ENCODE results near the gene ISCA1. TPM values are rescaled to one million over a fixed set of nuclear protein-coding genes. Genes with fewer than 3 reads are reported as not detected.

Gene ISCA1
- polyA plus RNA-seq, 1 donor from 2014 or later: 141 TPM

DNA sequence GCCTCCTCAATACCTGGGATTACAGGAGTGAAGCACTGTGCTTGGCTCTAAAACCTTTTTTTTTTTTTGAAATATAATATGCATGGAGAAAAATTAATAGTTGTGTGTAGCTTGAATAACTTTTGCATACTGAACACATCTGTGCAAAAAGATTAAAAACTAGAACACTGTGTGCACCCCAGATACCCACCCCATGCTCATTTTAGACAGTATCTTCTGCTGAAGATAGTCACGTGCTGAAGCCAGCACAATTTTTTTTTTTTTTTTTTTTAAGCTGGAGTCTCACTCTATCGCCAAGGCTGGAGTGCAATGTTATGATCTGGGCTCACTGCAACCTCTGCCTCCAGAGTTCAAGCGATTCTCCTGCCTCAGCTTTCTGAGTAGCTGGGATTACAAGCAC, 62.7 kb downstream of the ISCA1 start:
- no peak overlapping the region for H3K4me2 ChIP-seq (ENCODE audit: low read length)
- no peaks in the 10 kb centered on the region for H3K9me2 ChIP-seq (ENCODE audit: insufficient read depth, low read length)
- TF ChIP-seq TAF1 (IDR thresholded peaks at IDR 0.05; ENCODE audit: low read depth) (no peak), MXI1 (conservative IDR thresholded peaks at IDR 0.05; ENCODE audit: poor library complexity, severe bottlenecking) (no peak), POLR2AphosphoS5 (IDR thresholded peaks at IDR 0.05) (no peak), EZH2 (IDR thresholded peaks at IDR 0.05; ENCODE audit: borderline replicate concordance, insufficient read depth, low read length, poor library complexity, severe bottlenecking) (no peak), SMC3 (conservative IDR thresholded peaks at IDR 0.05; ENCODE audit: poor library complexity) (no peak), RAD21 (conservative IDR thresholded peaks at IDR 0.05) (no peak), EP300 (conservative IDR thresholded peaks at IDR 0.05; ENCODE audit: poor library complexity, severe bottlenecking) (no peak)
- TF ChIP-seq, protein P1, sequence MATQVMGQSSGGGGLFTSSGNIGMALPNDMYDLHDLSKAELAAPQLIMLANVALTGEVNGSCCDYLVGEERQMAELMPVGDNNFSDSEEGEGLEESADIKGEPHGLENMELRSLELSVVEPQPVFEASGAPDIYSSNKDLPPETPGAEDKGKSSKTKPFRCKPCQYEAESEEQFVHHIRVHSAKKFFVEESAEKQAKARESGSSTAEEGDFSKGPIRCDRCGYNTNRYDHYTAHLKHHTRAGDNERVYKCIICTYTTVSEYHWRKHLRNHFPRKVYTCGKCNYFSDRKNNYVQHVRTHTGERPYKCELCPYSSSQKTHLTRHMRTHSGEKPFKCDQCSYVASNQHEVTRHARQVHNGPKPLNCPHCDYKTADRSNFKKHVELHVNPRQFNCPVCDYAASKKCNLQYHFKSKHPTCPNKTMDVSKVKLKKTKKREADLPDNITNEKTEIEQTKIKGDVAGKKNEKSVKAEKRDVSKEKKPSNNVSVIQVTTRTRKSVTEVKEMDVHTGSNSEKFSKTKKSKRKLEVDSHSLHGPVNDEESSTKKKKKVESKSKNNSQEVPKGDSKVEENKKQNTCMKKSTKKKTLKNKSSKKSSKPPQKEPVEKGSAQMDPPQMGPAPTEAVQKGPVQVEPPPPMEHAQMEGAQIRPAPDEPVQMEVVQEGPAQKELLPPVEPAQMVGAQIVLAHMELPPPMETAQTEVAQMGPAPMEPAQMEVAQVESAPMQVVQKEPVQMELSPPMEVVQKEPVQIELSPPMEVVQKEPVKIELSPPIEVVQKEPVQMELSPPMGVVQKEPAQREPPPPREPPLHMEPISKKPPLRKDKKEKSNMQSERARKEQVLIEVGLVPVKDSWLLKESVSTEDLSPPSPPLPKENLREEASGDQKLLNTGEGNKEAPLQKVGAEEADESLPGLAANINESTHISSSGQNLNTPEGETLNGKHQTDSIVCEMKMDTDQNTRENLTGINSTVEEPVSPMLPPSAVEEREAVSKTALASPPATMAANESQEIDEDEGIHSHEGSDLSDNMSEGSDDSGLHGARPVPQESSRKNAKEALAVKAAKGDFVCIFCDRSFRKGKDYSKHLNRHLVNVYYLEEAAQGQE (IDR thresholded peaks at IDR 0.05; ENCODE audit: borderline replicate concordance): no peak
- TF ChIP-seq, protein P2, sequence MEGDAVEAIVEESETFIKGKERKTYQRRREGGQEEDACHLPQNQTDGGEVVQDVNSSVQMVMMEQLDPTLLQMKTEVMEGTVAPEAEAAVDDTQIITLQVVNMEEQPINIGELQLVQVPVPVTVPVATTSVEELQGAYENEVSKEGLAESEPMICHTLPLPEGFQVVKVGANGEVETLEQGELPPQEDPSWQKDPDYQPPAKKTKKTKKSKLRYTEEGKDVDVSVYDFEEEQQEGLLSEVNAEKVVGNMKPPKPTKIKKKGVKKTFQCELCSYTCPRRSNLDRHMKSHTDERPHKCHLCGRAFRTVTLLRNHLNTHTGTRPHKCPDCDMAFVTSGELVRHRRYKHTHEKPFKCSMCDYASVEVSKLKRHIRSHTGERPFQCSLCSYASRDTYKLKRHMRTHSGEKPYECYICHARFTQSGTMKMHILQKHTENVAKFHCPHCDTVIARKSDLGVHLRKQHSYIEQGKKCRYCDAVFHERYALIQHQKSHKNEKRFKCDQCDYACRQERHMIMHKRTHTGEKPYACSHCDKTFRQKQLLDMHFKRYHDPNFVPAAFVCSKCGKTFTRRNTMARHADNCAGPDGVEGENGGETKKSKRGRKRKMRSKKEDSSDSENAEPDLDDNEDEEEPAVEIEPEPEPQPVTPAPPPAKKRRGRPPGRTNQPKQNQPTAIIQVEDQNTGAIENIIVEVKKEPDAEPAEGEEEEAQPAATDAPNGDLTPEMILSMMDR (IDR thresholded peaks at IDR 0.05; ENCODE audit: poor library complexity, severe bottlenecking): no peak

DNA sequence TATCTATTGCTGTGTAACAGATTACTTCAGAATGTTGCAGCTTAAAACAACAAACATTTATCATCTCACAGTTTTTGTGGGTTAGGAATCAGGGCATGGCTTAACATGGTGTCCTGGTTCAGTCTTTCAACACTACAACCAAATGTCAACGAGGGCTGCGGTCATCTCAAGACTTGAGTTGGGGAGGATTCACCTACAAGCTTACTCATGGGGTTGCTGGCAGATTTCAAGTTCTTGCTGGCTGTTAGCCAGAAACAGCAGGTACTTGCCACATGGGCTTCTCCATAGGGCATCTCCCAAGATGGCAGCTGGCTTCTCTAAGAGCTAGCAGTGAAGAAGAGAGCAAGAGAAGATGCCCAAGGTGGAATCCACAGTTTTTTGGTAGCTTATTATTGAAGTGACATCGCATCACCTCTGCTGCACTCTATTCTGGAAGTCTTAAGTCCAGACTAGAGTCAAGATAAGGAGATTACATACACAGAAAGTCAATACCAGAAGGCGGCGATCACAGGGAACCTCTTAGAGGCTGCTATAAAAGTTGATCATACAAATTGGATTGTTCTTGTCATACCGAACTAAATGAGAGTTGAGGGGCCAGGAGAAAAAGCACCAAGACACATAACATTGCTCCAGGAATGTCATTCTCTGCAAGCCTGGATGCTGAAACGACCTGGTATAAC, 65.1 kb downstream of the ISCA1 start:
- H2AFZ ChIP-seq (ENCODE audit: low read depth, low read length): no peak overlapping the region
- H3K9me3 ChIP-seq (ENCODE audit: low read length): no peaks in the 10 kb centered on the region
- H3K79me2 ChIP-seq (replicated peaks; ENCODE audit: insufficient read depth, low read length): no peaks in the 10 kb centered on the region
- no peak overlapping the region for H3K9ac ChIP-seq (ENCODE audit: low read length)
- H3F3A ChIP-seq (ENCODE audit: insufficient read depth, low read length, poor library complexity, severe bottlenecking): no peaks in the 10 kb centered on the region
- no peak overlapping the region for H3K4me3 ChIP-seq (ENCODE audit: low read length)
- no peak overlapping the region for H3K4me2 ChIP-seq (ENCODE audit: low read length)
- H3K9me2 ChIP-seq (ENCODE audit: insufficient read depth, low read length): no peaks in the 10 kb centered on the region
- no peak overlapping the region for H3K27ac ChIP-seq (ENCODE audit: low read length)
- no peak for TF ChIP-seq MXI1 (conservative IDR thresholded peaks at IDR 0.05; ENCODE audit: poor library complexity, severe bottlenecking)
- TF ChIP-seq RAD21 (conservative IDR thresholded peaks at IDR 0.05): no peak
- TF ChIP-seq, protein P1 (IDR thresholded peaks at IDR 0.05; ENCODE audit: borderline replicate concordance): no peak
- TF ChIP-seq SMC3 (conservative IDR thresholded peaks at IDR 0.05; ENCODE audit: poor library complexity): no peak
- no peak for TF ChIP-seq POLR2AphosphoS5 (IDR thresholded peaks at IDR 0.05)
- TF ChIP-seq, protein P2 (IDR thresholded peaks at IDR 0.05; ENCODE audit: poor library complexity, severe bottlenecking): no peak
- no peak for TF ChIP-seq EP300 (conservative IDR thresholded peaks at IDR 0.05; ENCODE audit: poor library complexity, severe bottlenecking)
- TF ChIP-seq EZH2 (IDR thresholded peaks at IDR 0.05; ENCODE audit: borderline replicate concordance, insufficient read depth, low read length, poor library complexity, severe bottlenecking): no peak
- TF ChIP-seq TAF1 (IDR thresholded peaks at IDR 0.05; ENCODE audit: low read depth): no peak
- no peaks in the 10 kb centered on the region for H3K36me3 ChIP-seq (ENCODE audit: insufficient read depth, low read length)
- no peaks in the 10 kb centered on the region for H3K27me3 ChIP-seq (ENCODE audit: insufficient read depth, low read depth, low read length)
- no peaks in the 10 kb centered on the region for H4K20me1 ChIP-seq (ENCODE audit: insufficient read depth)

More for the DNA sequence above, 62.7 kb downstream of the ISCA1 start:
- no peaks in the 10 kb centered on the region for H3K79me2 ChIP-seq (replicated peaks; ENCODE audit: insufficient read depth, low read length)
- H3K36me3 ChIP-seq (ENCODE audit: insufficient read depth, low read length): no peaks in the 10 kb centered on the region
- no peaks in the 10 kb centered on the region for H3K27me3 ChIP-seq (ENCODE audit: insufficient read depth, low read depth, low read length)
- H2AFZ ChIP-seq (ENCODE audit: low read depth, low read length): no peak overlapping the region
- H3F3A ChIP-seq (ENCODE audit: insufficient read depth, low read length, poor library complexity, severe bottlenecking): no peaks in the 10 kb centered on the region
- no peaks in the 10 kb centered on the region for H4K20me1 ChIP-seq (ENCODE audit: insufficient read depth)
- H3K9me3 ChIP-seq (ENCODE audit: low read length): no peaks in the 10 kb centered on the region
- no peak overlapping the region for H3K4me3 ChIP-seq (ENCODE audit: low read length)
- H3K27ac ChIP-seq (ENCODE audit: low read length): no peak overlapping the region
- no peak overlapping the region for H3K9ac ChIP-seq (ENCODE audit: low read length)

All from neural cell (in vitro differentiated cells).